CD1c-positive myeloid dendritic cell (primary cell): Measurements from ENCODE around the gene CYP2J2.
"Not testable (repeated sequence)": the region's sequence is repeated elsewhere in the genome, so short reads cannot be mapped to it uniquely, and the experiment has no call there.

ENCODE experiments used
- DNase-seq: peaks from one replicate; pipeline ENCODE4 v3.0.0-alpha.2; 2016; ENCODE audit errors: extremely low spot score

The CYP2J2 gene

GRCh38 chr1:59877108-59877682 lies 49.4 kb downstream of the CYP2J2 start:
- no peak for DNase-seq

DNA sequence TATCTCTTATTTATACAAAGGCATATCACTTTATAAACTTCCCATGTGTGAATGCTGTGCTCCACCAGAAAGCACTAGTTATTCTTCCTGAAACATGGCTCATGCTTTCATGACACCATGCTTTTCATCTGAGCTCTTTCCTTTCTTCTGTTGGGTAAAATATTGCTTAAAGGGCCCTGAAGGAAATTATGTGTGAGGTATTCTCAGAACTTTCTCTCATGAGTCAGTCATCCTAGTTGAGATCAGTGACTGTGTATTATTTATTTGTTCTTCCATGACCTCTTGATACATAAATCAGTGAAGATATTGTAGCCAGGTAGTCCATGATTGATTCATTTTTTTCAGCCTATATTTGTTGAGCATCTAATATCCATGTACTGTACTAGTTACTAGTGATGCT lies 54.8 kb downstream of the CYP2J2 start:
- no peak for DNase-seq

DNA sequence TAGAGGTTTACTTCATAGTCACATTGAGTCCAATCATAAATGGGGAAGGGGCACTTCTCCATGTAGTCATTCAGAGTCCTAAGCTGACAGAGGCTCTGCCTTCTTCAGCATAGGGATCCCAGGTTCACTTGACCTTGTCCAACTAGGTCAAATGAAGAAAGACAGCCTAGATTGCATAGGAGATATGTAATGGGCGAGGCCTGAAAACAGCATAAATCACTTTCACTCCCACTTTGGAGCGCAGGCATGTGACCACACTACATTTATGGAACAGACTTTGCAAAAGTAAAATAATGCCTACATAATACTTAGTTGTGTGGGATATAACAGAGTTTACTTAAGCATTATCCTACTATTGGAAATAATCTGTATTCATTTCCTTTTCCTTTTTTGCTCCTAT lies 60.1 kb downstream of the CYP2J2 start:
- DNase-seq, result no peak

GRCh38 chr1:59857679-59858354 lies 68.8 kb downstream of the CYP2J2 start:
- no peak for DNase-seq

DNA sequence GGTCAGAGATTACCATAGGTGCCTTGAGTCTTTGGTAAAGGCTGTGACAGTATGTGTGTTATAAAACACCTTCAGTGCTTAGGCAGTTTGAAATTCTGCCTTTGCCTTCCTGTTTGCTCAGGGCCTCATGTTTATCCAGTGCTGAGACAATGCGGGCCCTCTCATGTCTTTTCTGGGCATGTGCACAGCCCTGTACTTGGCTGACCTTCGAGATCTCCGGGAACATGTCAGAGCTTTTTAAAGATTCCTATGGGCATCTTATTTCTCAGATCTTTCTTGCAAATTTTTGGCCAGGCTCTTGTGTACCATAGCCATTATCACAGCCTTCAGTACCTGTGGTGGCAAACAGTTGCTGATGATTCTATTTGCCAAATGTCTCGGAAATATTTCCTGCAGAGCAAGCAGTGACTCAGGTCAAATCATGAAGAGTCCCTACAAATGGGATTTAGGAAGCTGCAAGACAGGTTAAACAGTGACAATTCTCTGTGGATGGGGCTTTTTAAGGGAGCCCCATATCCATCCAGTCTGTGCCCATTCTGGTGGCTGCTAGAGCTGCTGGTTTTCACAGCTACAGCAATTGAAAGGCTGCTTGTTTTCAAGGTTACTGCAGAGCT lies 69.7 kb downstream of the CYP2J2 start:
- no peak for DNase-seq

- not testable (repeated sequence) for DNase-seq
These were observed 71.3 kb downstream of the CYP2J2 start for GRCh38 chr1:59855297-59855696.

DNA sequence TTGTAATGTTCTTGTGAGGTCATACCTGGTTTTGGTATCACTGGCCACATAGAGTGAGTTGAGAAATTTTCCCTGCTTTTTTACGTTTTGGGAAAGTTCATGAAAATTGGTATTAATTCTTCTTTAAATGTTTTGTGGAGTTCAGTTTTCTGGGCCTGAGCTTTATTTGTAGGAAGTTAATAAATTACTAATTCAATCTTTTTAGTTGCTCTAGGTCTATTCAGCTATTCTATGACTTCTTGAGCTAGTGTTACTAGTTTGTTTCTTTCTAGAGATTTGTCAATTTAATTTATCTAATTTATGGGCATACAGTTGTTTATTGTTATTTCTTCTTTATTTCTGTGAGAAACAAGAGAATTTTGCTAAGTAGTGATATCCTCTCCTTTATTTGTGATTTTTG lies 74.5 kb downstream of the CYP2J2 start:
- no peak for DNase-seq

GRCh38 chr1:59846895-59847282 lies 79.7 kb downstream of the CYP2J2 start:
- DNase-seq, result no peak

GRCh38 chr1:59846209-59846894 lies 80.2 kb downstream of the CYP2J2 start:
- no peak for DNase-seq

DNA sequence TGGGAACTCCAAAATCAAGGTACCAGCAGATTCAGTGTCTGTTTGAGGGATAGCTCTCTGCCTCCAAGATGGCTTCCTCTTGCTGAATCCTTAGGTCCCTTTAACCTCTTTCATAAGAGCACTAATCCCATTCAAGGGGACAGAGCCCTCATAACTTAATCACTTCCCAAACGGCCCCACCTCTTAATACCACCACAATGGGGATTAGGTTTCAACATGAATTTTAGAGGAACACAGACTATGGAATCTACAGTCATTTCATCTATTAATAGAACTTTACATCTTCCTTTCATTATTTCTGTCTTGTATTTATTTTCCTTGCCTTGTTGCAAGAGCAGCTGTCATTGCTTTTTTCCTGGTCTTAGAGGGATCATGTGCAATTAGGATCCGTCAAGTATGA lies 81.5 kb downstream of the CYP2J2 start:
- DNase-seq, result no peak
